K562 (cell line): Measurements from ENCODE around the gene C11orf42. TPM values are rescaled to one million over a fixed set of nuclear protein-coding genes. Genes with fewer than 3 reads are reported as not detected.

Experiments used
- ARID4B ChIP-seq: sonication (generic); formaldehyde crosslinking; IDR thresholded peaks from 2 replicates; pipeline ENCODE4 v1.8.0; 2022; ENCODE audit warnings: mild to moderate bottlenecking, missing genetic modification reagents
- C11orf30 ChIP-seq: fragments of 450-650 bp; IDR thresholded peaks from 2 replicates; pipeline ENCODE4 v1.6.1; 2016; ENCODE audit warnings: low read depth, mild to moderate bottlenecking
- CBX2 ChIP-seq: fragments of 200-600 bp; sonication (generic); IDR thresholded peaks from one replicate; pipeline ENCODE4 v1.6.1; 2012; ENCODE audit warnings: mild to moderate bottlenecking, low read length, inconsistent platforms; ENCODE audit not compliant: insufficient read depth, poor library complexity, severe bottlenecking
- CXXC5 ChIP-seq: fragments of 250-450 bp; sonication (Bioruptor Pico); IDR thresholded peaks from 2 replicates; pipeline ENCODE4 v1.8.0; 2022; ENCODE audit warnings: inconsistent platforms, mild to moderate bottlenecking, moderate library complexity
- DNMT1 ChIP-seq: fragments of 450-650 bp; IDR thresholded peaks from 2 replicates; pipeline ENCODE4 v1.6.1; 2016; ENCODE audit warnings: antibody characterized with exemption, mild to moderate bottlenecking
- E4F1 ChIP-seq: fragments of 250-450 bp; sonication (Bioruptor Pico); IDR thresholded peaks from 2 replicates; pipeline ENCODE4 v1.5.0; 2021; ENCODE audit warnings: mild to moderate bottlenecking, borderline replicate concordance
- FOXJ2 ChIP-seq: fragments of 200-800 bp; sonication (Bioruptor generic); IDR thresholded peaks from 2 replicates; pipeline ENCODE4 v1.6.1; 2016; ENCODE audit warnings: missing genetic modification characterization, missing compliant biosample characterization
- GATA2 ChIP-seq: sonication (generic); formaldehyde crosslinking; IDR thresholded peaks from 2 replicates; pipeline ENCODE4 v1.4.0; 2020; ENCODE audit warnings: mild to moderate bottlenecking, missing genetic modification reagents
- KDM5B ChIP-seq: fragments of 200-600 bp; sonication (generic); IDR thresholded peaks from 2 replicates; pipeline ENCODE4 v1.6.1; 2012; ENCODE audit warnings: low read depth, mild to moderate bottlenecking, moderate library complexity, low read length, control low read depth, inconsistent platforms; ENCODE audit not compliant: insufficient replicate concordance
- KLF16 ChIP-seq: IDR thresholded peaks from 2 replicates; pipeline ENCODE4 v1.6.1; 2016; ENCODE audit warnings: antibody characterized with exemption
- MLX ChIP-seq, 2 experiments: fragments of 450-650 bp in 1 of 2; sonication (generic) in 1 of 2; formaldehyde crosslinking; conservative IDR thresholded peaks; 2 replicates each; pipeline versions ENCODE4 v1.4.0 to v1.8.1; 2020 to 2022; ENCODE audit warnings: mild to moderate bottlenecking in 1 of 2, missing genetic modification reagents in 1 of 2
- MYC ChIP-seq, 2 experiments: fragments of 250-450 bp in 1 of 2; sonication (Bioruptor Pico) in 1 of 2; IDR thresholded peaks; 2 replicates each; pipeline versions ENCODE4 v1.5.1 to v1.6.1; 2012 to 2021; ENCODE audit warnings: low read depth in 2 of 2, borderline replicate concordance in 1 of 2, improper control_type of control experiment in 1 of 2, low read length in 1 of 2, mild to moderate bottlenecking in 1 of 2, moderate library complexity in 1 of 2
- NFIC ChIP-seq: fragments of 450-650 bp; IDR thresholded peaks from 2 replicates; pipeline ENCODE4 v1.6.1; 2017; ENCODE audit warnings: mild to moderate bottlenecking, inconsistent platforms
- NFXL1 ChIP-seq: fragments of 450-650 bp; formaldehyde crosslinking; IDR thresholded peaks from 2 replicates; pipeline ENCODE4 v1.4.0; 2021; ENCODE audit warnings: mild to moderate bottlenecking
- RBM34 ChIP-seq: fragments of 200-400 bp; formaldehyde crosslinking; IDR thresholded peaks from 2 replicates; pipeline ENCODE4 v1.6.1; 2018; ENCODE audit warnings: low read length, borderline replicate concordance; ENCODE audit not compliant: insufficient read depth
- RHOXF2B ChIP-seq: fragments of 250-450 bp; sonication (Bioruptor Pico); conservative IDR thresholded peaks from 2 replicates; pipeline ENCODE4 v1.5.1; 2021
- SMAD1 ChIP-seq: fragments of 150-350 bp; IDR thresholded peaks from 2 replicates; pipeline ENCODE4 v1.6.1; 2014; ENCODE audit warnings: low read length, low read depth; ENCODE audit not compliant: partially characterized antibody
- SMAD3 ChIP-seq: fragments of 450-650 bp; formaldehyde crosslinking; conservative IDR thresholded peaks from 2 replicates; pipeline ENCODE4 v1.4.0; 2020; ENCODE audit warnings: mild to moderate bottlenecking
- TARDBP ChIP-seq: fragments of 450-650 bp; IDR thresholded peaks from 2 replicates; pipeline ENCODE4 v1.6.1; 2016
- ZNF133 ChIP-seq: fragments of 250-450 bp; sonication (Bioruptor Pico); IDR thresholded peaks from 2 replicates; pipeline ENCODE4 v1.4.0; 2020; ENCODE audit warnings: mild to moderate bottlenecking
- ZNF197 ChIP-seq: fragments of 200-800 bp; sonication (Bioruptor generic); IDR thresholded peaks from 2 replicates; pipeline ENCODE4 v1.6.1; 2016; ENCODE audit warnings: low read depth, missing genetic modification characterization, missing compliant biosample characterization
- ZNF780A ChIP-seq: fragments of 250-450 bp; sonication (Bioruptor Pico); IDR thresholded peaks from 2 replicates; pipeline ENCODE4 v1.5.0; 2021; ENCODE audit warnings: mild to moderate bottlenecking
- polyA plus RNA-seq, 8 experiments: library from polyadenylated mRNA; depleted of rRNA in 4 of 8; stranded (reverse) in 5 of 8; unstranded in 3 of 8; fragments of >200 nt; fragmentation: Nextera tagmentation in 2 of 8; fragmentation: Illumina TruSeq in 1 of 8; extraction: Ambion mirVana in 2 of 8; extraction: Trizol in 1 of 8; gene quantifications; 2 replicates each; pipeline versions ENCODE4 v1.2.1 to v1.2.3, GENCODE V29; 2011 to 2014; ENCODE audit warnings: inconsistent platforms in 1 of 8, missing spikeins in 1 of 8
- total RNA-seq, 7 experiments: library from RNA; depleted of rRNA in 6 of 7; stranded (reverse); fragments of >200 nt in 6 of 7; fragmentation: Illumina TruSeq in 2 of 7; extraction: Trizol in 2 of 7; gene quantifications; 2 replicates each; pipeline versions ENCODE4 v1.2.1 to v1.2.3, GENCODE V29; 2011 to 2021; ENCODE audit warnings: low replicate concordance in 1 of 7

The C11orf42 gene
- total and polyA plus RNA-seq, 9 of the 15 experiments (the other 6 are each of a cell fraction or from before 2014, with no cell fraction given) = not detected

GRCh38 chr11:6234387-6235107 is 29.2 kb downstream of the C11orf42 start, which contains the start of gene FHIP1B (continued):
- TF ChIP-seq MYC (IDR thresholded peaks at IDR 0.05; ENCODE audit: low read depth, low read length) = peak; percentile 82
- TF ChIP-seq MYC (CRISPR knock-in tag; IDR thresholded peaks at IDR 0.05; ENCODE audit: borderline replicate concordance, low read depth) = no peak
- TF ChIP-seq KDM5B = peak; percentile 46
- peak; percentile 60 for TF ChIP-seq C11orf30
- TF ChIP-seq NFIC = peak; percentile 28; the same call in 1 of the 2 replicates
- TF ChIP-seq KLF16 = no peak
- no peak for TF ChIP-seq MLX (CRISPR knock-in tag; conservative IDR thresholded peaks at IDR 0.05)
- no peak for TF ChIP-seq CBX2
- no peak for TF ChIP-seq SMAD3
- peak; percentile 99 for TF ChIP-seq CXXC5 (CRISPR knock-in tag)
- no peak for TF ChIP-seq GATA2
- no peak for TF ChIP-seq E4F1 (CRISPR knock-in tag)
- no peak for TF ChIP-seq RBM34
- TF ChIP-seq ARID4B (CRISPR knock-in tag) = no peak
- no peak for TF ChIP-seq ZNF197 (CRISPR knock-in tag)
- no peak for TF ChIP-seq NFXL1 (CRISPR knock-in tag)
- TF ChIP-seq SMAD1 = no peak
- TF ChIP-seq DNMT1 = no peak
- TF ChIP-seq ZNF780A (CRISPR knock-in tag) = no peak
- TF ChIP-seq FOXJ2 (tag) = peak; percentile 84; the same call in 1 of the 2 replicates
- TF ChIP-seq ZNF133 (CRISPR knock-in tag) = no peak
- TF ChIP-seq TARDBP = no peak
- no peak for TF ChIP-seq RHOXF2B
